GM12878 (cell line): ENCODE results near the gene MAGEB3. TPM values are rescaled to one million over a fixed set of nuclear protein-coding genes. Genes with fewer than 3 reads are reported as not detected.

ENCODE experiments used
- ATAC-seq: fragments of 200-7000 bp; cut with Tn5 transposase; 3 replicates; pipeline ENCODE4 v1.9.1; 2020; ENCODE audit warnings: mild to moderate bottlenecking, moderate library complexity
- Bru-seq: library from RNA; stranded (reverse); fragments of 400-500 nt; gene quantifications from one replicate; lab custom pipeline; 2021; lab: Mats Ljungman, UMichigan
- BruChase-seq, 2 experiments: library from RNA; stranded (reverse); fragments of 400-500 nt; gene quantifications; one replicate each; lab custom pipeline; 2021; lab: Mats Ljungman, UMichigan
- BruUV-seq: library from RNA; stranded (reverse); fragments of 400-500 nt; replicated peaks from 2 replicates; lab custom pipeline; 2021; lab: Mats Ljungman, UMichigan
- CTCF ChIA-PET: fragments of 300-600 bp; sonication (Branson Sonifier 250); formaldehyde crosslinking; extraction: SDS; loops from one replicate; lab custom pipeline; 2021; ENCODE audit warnings: inconsistent platforms; lab: Yijun Ruan, JAX
- POLR2A ChIA-PET: fragments of 350-600 bp; formaldehyde crosslinking; extraction: SDS; loops from one replicate; lab custom pipeline; 2021; ENCODE audit warnings: inconsistent platforms; lab: Charles Lee
- RAD21 ChIA-PET: fragments of 300-600 bp; sonication (Branson Sonifier 250); formaldehyde crosslinking; loops from one replicate; lab custom pipeline; 2023; ENCODE audit warnings: antibody characterized with exemption; ENCODE audit not compliant: unreplicated experiment; lab: Charles Lee
- SMC1A ChIA-PET: fragments of 300-600 bp; sonication (Branson Sonifier 250); formaldehyde crosslinking; loops from one replicate; lab custom pipeline; 2023; ENCODE audit not compliant: unreplicated experiment, uncharacterized antibody; lab: Charles Lee
- DNase-seq: peaks from one replicate; pipeline ENCODE4 v3.0.0-alpha.2; 2011; ENCODE audit warnings: low read depth, low spot score
- FAIRE-seq: peaks from 3 replicates; lab custom pipeline; 2011; peaks lifted over from hg19 to GRCh38; lab: Jason Lieb, UNC
- H2AFZ ChIP-seq: 2 replicates; pipeline ENCODE4 v1.6.0; 2011; ENCODE audit warnings: low read depth, low read length, control low read depth; ENCODE audit not compliant: control insufficient read depth
- H3K27ac ChIP-seq: 2 replicates; pipeline ENCODE4 v1.5.1; 2011; ENCODE audit warnings: control low read depth; ENCODE audit not compliant: control insufficient read depth, insufficient read depth
- H3K27me3 ChIP-seq, 2 experiments: replicated peaks in 1 of 2; 2 replicates each; pipeline versions ENCODE4 v1.6.0 to v1.6.1; 2011; ENCODE audit warnings: low read length in 1 of 2; ENCODE audit not compliant: control insufficient read depth in 2 of 2, insufficient read depth in 2 of 2
- H3K36me3 ChIP-seq, 2 experiments: 2 replicates each; pipeline ENCODE4 v1.5.1; 2011; ENCODE audit warnings: low read length in 1 of 2; ENCODE audit not compliant: control insufficient read depth in 2 of 2, insufficient read depth in 2 of 2
- H3K4me1 ChIP-seq: 2 replicates; pipeline ENCODE4 v1.6.1; 2011; ENCODE audit warnings: mild to moderate bottlenecking, low read length, moderate library complexity, mixed read lengths; ENCODE audit not compliant: control insufficient read depth, insufficient read depth
- H3K4me2 ChIP-seq: 2 replicates; pipeline ENCODE4 v1.6.0; 2011; ENCODE audit warnings: control low read depth; ENCODE audit not compliant: control insufficient read depth, insufficient read depth
- H3K4me3 ChIP-seq: fragments of 200-600 bp; sonication (generic); 2 replicates; pipeline ENCODE4 v1.5.1; 2016
- H3K79me2 ChIP-seq: 2 replicates; pipeline ENCODE4 v1.6.0; 2011; ENCODE audit warnings: low read length; ENCODE audit not compliant: control insufficient read depth, insufficient read depth
- H3K9ac ChIP-seq: 2 replicates; pipeline ENCODE4 v1.8.0; 2011; ENCODE audit warnings: low read length, control low read depth, mixed read lengths; ENCODE audit not compliant: control insufficient read depth, insufficient read depth
- H3K9me3 ChIP-seq: replicated peaks from 3 replicates; pipeline ENCODE4 v1.5.1; 2011; ENCODE audit warnings: mild to moderate bottlenecking, low read length; ENCODE audit not compliant: control insufficient read depth, insufficient read depth
- H4K20me1 ChIP-seq: 2 replicates; pipeline ENCODE4 v1.6.0; 2011; ENCODE audit not compliant: control insufficient read depth, insufficient read depth
- BCL11A ChIP-seq: IDR thresholded peaks from 2 replicates; pipeline ENCODE4 v1.6.1; 2011; ENCODE audit warnings: low read depth, low read length
- CHD2 ChIP-seq: IDR thresholded peaks from 2 replicates; pipeline ENCODE4 v1.6.1; 2011; ENCODE audit warnings: low read depth, low read length, improper control_type of control experiment, borderline replicate concordance
- IKZF1 ChIP-seq: fragments of 450-650 bp; conservative IDR thresholded peaks from 2 replicates; pipeline ENCODE4 v1.6.1; 2017; ENCODE audit warnings: antibody characterized with exemption, mild to moderate bottlenecking
- NR2C1 ChIP-seq: fragments of 450-650 bp; IDR thresholded peaks from 2 replicates; pipeline ENCODE4 v1.6.1; 2017; ENCODE audit warnings: antibody characterized with exemption, mild to moderate bottlenecking, moderate library complexity
- POLR2A ChIP-seq: IDR thresholded peaks from 2 replicates; pipeline ENCODE4 v1.6.1; 2011; ENCODE audit warnings: low read depth, mild to moderate bottlenecking, low read length
- RBBP5 ChIP-seq: fragments of 200-600 bp; sonication (generic); conservative IDR thresholded peaks from 2 replicates; pipeline ENCODE4 v1.6.1; 2016
- SUPT20H ChIP-seq: IDR thresholded peaks from 2 replicates; pipeline ENCODE4 v1.6.1; 2011; ENCODE audit warnings: low read depth, mild to moderate bottlenecking, low read length, moderate library complexity, borderline replicate concordance; ENCODE audit not compliant: control insufficient read depth
- TAF1 ChIP-seq: IDR thresholded peaks from 2 replicates; pipeline ENCODE4 v1.6.1; 2011; ENCODE audit warnings: mild to moderate bottlenecking, low read depth, low read length, borderline replicate concordance
- TCF12 ChIP-seq: IDR thresholded peaks from 2 replicates; pipeline ENCODE4 v1.6.1; 2011; ENCODE audit warnings: low read depth, mild to moderate bottlenecking, low read length
- YY1 ChIP-seq: IDR thresholded peaks from 2 replicates; pipeline ENCODE4 v1.6.1; 2011; ENCODE audit warnings: low read depth, mild to moderate bottlenecking, low read length
- WGBS: methylation state at CpG from one replicate; pipeline ENCODE4 v1.1.6; 2016; ENCODE audit warnings: low lambda C conversion rate; ENCODE audit not compliant: insufficient replicate concordance, insufficient coverage; ENCODE audit errors: missing lambda C conversion rate; 5-methylcytosine and 5-hydroxymethylcytosine counted together
- in situ Hi-C: fragments of 300-500 bp; cut with MboI; formaldehyde crosslinking; loops from 9 replicates; pipeline ENCODE4 v1.14.3; 2018; ENCODE audit warnings: mixed read lengths
- intact Hi-C: fragments of 100-400 bp; cut with micrococcal nuclease; formaldehyde crosslinking; loops from one replicate; pipeline ENCODE4 v1.14.2; 2022; ENCODE audit not compliant: unreplicated experiment
- long read RNA-seq, 2 experiments: library from polyadenylated mRNA; unstranded; transcript quantifications; one replicate each; pipeline ENCODE4 v2.0.0, GENCODE V29; 2019 to 2020
- polyA minus RNA-seq, 3 experiments: library from RNA; depleted of rRNA, polyadenylated mRNA; stranded (reverse); fragments of >200 nt; gene quantifications; 2 replicates each; pipeline ENCODE4 v1.2.3, GENCODE V29; 2011
- polyA plus RNA-seq, 11 experiments: library from polyadenylated mRNA; depleted of rRNA in 4 of 11; unstranded in 6 of 11; stranded (reverse) in 5 of 11; fragments of >200 nt; fragmentation: Nextera tagmentation in 4 of 11; fragmentation: Illumina TruSeq in 1 of 11; extraction: Ambion mirVana in 4 of 11; extraction: Trizol in 1 of 11; gene quantifications; 1 replicate in 1 of 11; 2 replicates in 10 of 11; pipeline versions ENCODE4 v1.2.1 to v1.2.3, GENCODE V29; 2011 to 2016; ENCODE audit warnings: inconsistent platforms in 2 of 11, missing spikeins in 2 of 11, low read depth in 1 of 11
- total RNA-seq, 4 experiments: library from RNA; depleted of rRNA in 3 of 4; stranded (reverse); fragments of >200 nt in 3 of 4; fragmentation: Illumina TruSeq in 1 of 4; extraction: Trizol in 1 of 4; gene quantifications; 2 replicates each; pipeline versions ENCODE4 v1.2.1 to v1.2.3, GENCODE V29; 2013 to 2021

The MAGEB3 gene
- total RNA-seq (2013; cell fraction: nucleolus; rRNA removed): not detected in 2 replicates
- total RNA-seq (2014; rRNA removed): not detected in 2 replicates
- not detected in 2 replicates for total RNA-seq (2014; rRNA removed; fragmentation: Illumina TruSeq; extraction: Trizol)
- total RNA-seq (2021): not detected in 2 replicates
- not detected for polyA plus RNA-seq (2011; ENCODE audit: low read depth)
- polyA plus RNA-seq (2011; rRNA removed): not detected in 2 replicates
- polyA plus RNA-seq (2011; cell fraction: cytosol; rRNA removed): not detected in 2 replicates
- not detected in 2 replicates for polyA plus RNA-seq (2011; cell fraction: nucleus; rRNA removed)
- not detected in 2 replicates for polyA plus RNA-seq (2012)
- polyA plus RNA-seq (2014; fragmentation: Illumina TruSeq; extraction: Trizol): not detected in 2 replicates
- not detected for polyA plus RNA-seq (2014; fragmentation: Nextera tagmentation; extraction: Ambion mirVana)
- polyA plus RNA-seq (2014; rRNA removed): not detected in 2 replicates
- not detected for polyA plus RNA-seq (2016; fragmentation: Nextera tagmentation; extraction: Ambion mirVana)
- polyA minus RNA-seq (2011; rRNA and poly(A)+ RNA removed): not detected in 2 replicates
- not detected in 2 replicates for polyA minus RNA-seq (2011; cell fraction: cytosol; rRNA and poly(A)+ RNA removed)
- polyA minus RNA-seq (2011; cell fraction: nucleus; rRNA and poly(A)+ RNA removed): not detected in 2 replicates
- not detected for Bru-seq, nascent RNA
- BruChase-seq, experiment 1, labeled RNA remaining after a 6-hour chase: not detected
- not detected for BruChase-seq, experiment 2, labeled RNA remaining after a 2-hour chase
- long read RNA-seq, experiment 1: 0 reads
- long read RNA-seq, experiment 2: 0 reads

- FAIRE-seq (no peak), ATAC-seq (no peak), DNase-seq (no peak)
- H3K9ac ChIP-seq: no peak within 1 kb of the TSS
- H3K4me3 ChIP-seq: no peak within 1 kb of the TSS
- in situ Hi-C loops: no loop called here
- no peak within 1 kb of the TSS for H3K27ac ChIP-seq
- ChIA-PET CTCF (no interaction called here), POLR2A (no interaction called here), RAD21 (no interaction called here), SMC1A (no interaction called here)
- H3K27me3 ChIP-seq: no peaks in the 10 kb centered on the region
- H3K4me1 ChIP-seq: no peaks in the 10 kb centered on the region
- 40% methylated on average over 4 of the region's 4 CpGs for WGBS
- no peak for TF ChIP-seq TAF1
- TF ChIP-seq TCF12: no peak
- TF ChIP-seq NR2C1: no peak
- no peak for TF ChIP-seq YY1
- no peak for TF ChIP-seq POLR2A
- no peak for TF ChIP-seq RBBP5
- TF ChIP-seq BCL11A: no peak
- TF ChIP-seq IKZF1: no peak
- TF ChIP-seq SUPT20H: no peak
- no peak for TF ChIP-seq CHD2
- no peaks in the 10 kb centered on the region for H3K79me2 ChIP-seq
- no peak within 1 kb of the TSS for H3K4me2 ChIP-seq
- intact Hi-C loops: no loop called here
- no peaks in the 10 kb centered on the region for H3K36me3 ChIP-seq
- BruUV-seq: no TSS peak
- no peaks in the 10 kb centered on the region for H3K9me3 ChIP-seq
- H4K20me1 ChIP-seq: no peaks in the 10 kb centered on the region
- no peak within 1 kb of the TSS for H2AFZ ChIP-seq
Observed at GRCh38 chrX:30230395-30230794, at the start of gene MAGEB3. Gene MAGEB3, plus strand, starts transcription at chrX:30230657. Its CDS starts 5,268 bp downstream, at chrX:30235925.
